SK-N-SH treated with all-trans-retinoic acid at 6 μM for 48 hours (cell line): ENCODE measurements around the gene YIPF2.

Source experiments
- ATAC-seq: fragments of 200-7000 bp; cut with Tn5 transposase; 3 replicates; pipeline ENCODE4 v1.9.1; 2020; ENCODE audit warnings: mild to moderate bottlenecking, moderate library complexity
- ARNTL ChIP-seq: fragments of 450-650 bp; formaldehyde crosslinking; IDR thresholded peaks from 2 replicates; pipeline ENCODE4 v1.5.0; 2020; ENCODE audit warnings: low read depth, mild to moderate bottlenecking, moderate library complexity, borderline replicate concordance
- BACH2 ChIP-seq: fragments of 250-450 bp; sonication (Bioruptor Pico); IDR thresholded peaks from 2 replicates; pipeline ENCODE4 v1.9.0; 2021; ENCODE audit warnings: mild to moderate bottlenecking, borderline replicate concordance
- CREB5 ChIP-seq: fragments of 250-450 bp; sonication (Bioruptor Pico); IDR thresholded peaks from 2 replicates; pipeline ENCODE4 v1.5.1; 2020; ENCODE audit warnings: low read depth, mild to moderate bottlenecking, moderate library complexity
- CSDC2 ChIP-seq: fragments of 250-450 bp; sonication (Bioruptor Pico); IDR thresholded peaks from 2 replicates; pipeline ENCODE4 v1.5.0; 2020; ENCODE audit warnings: mild to moderate bottlenecking, moderate library complexity
- ESRRG ChIP-seq: fragments of 250-450 bp; sonication (Bioruptor Pico); IDR thresholded peaks from 2 replicates; pipeline ENCODE4 v1.6.1; 2021; ENCODE audit warnings: mild to moderate bottlenecking
- OSR1 ChIP-seq: fragments of 250-450 bp; sonication (Bioruptor Pico); IDR thresholded peaks from 2 replicates; pipeline ENCODE4 v1.8.0; 2022; ENCODE audit warnings: moderate library complexity, mild to moderate bottlenecking, inconsistent platforms
- PATZ1 ChIP-seq: fragments of 250-450 bp; sonication (Bioruptor Pico); IDR thresholded peaks from 2 replicates; pipeline ENCODE4 v1.8.0; 2020; ENCODE audit warnings: mild to moderate bottlenecking, moderate library complexity, borderline replicate concordance
- RARB ChIP-seq: fragments of 250-450 bp; sonication (Bioruptor Pico); IDR thresholded peaks from 2 replicates; pipeline ENCODE4 v1.8.0; 2021; ENCODE audit warnings: mild to moderate bottlenecking, moderate library complexity
- TCF4 ChIP-seq: fragments of 250-450 bp; sonication (Bioruptor Pico); IDR thresholded peaks from 2 replicates; pipeline ENCODE4 v1.8.0; 2021; ENCODE audit warnings: mild to moderate bottlenecking, moderate library complexity, borderline replicate concordance
- TOX ChIP-seq: fragments of 250-450 bp; sonication (Bioruptor Pico); IDR thresholded peaks from 2 replicates; pipeline ENCODE4 v1.8.0; 2021; ENCODE audit warnings: mild to moderate bottlenecking, moderate library complexity, borderline replicate concordance
- TSHZ2 ChIP-seq: fragments of 250-450 bp; sonication (Bioruptor Pico); IDR thresholded peaks from 2 replicates; pipeline ENCODE4 v1.5.0; 2020; ENCODE audit warnings: mild to moderate bottlenecking, moderate library complexity
- ZFP30 ChIP-seq: fragments of 450-650 bp; formaldehyde crosslinking; IDR thresholded peaks from 2 replicates; pipeline ENCODE4 v1.5.0; 2022; ENCODE audit warnings: mild to moderate bottlenecking, moderate library complexity
- ZNF565 ChIP-seq: fragments of 450-650 bp; formaldehyde crosslinking; conservative IDR thresholded peaks from 2 replicates; pipeline ENCODE4 v1.5.0; 2020; ENCODE audit warnings: low read depth, mild to moderate bottlenecking, moderate library complexity

Gene YIPF2

GRCh38 chr19:10921910-10922637 lies 6.4 kb downstream of the YIPF2 start:
- TF ChIP-seq ARNTL (CRISPR knock-in tag), result no peak
- TF ChIP-seq TSHZ2 (CRISPR knock-in tag), result no peak
- TF ChIP-seq BACH2 (CRISPR knock-in tag), result no peak
- no peak for TF ChIP-seq CSDC2 (CRISPR knock-in tag)
- TF ChIP-seq PATZ1 (CRISPR knock-in tag), result no peak
- TF ChIP-seq RARB (CRISPR knock-in tag), result no peak
- no peak for TF ChIP-seq ESRRG (CRISPR knock-in tag)
- TF ChIP-seq ZFP30 (CRISPR knock-in tag), result no peak
- no peak for TF ChIP-seq CREB5 (CRISPR knock-in tag)
- no peak for TF ChIP-seq ZNF565 (CRISPR knock-in tag)
- ATAC-seq, result no peak; the same call in 2 of the 3 replicates

- no peak for TF ChIP-seq TSHZ2 (CRISPR knock-in tag)
- peak; percentile 9; the same call in 1 of the 3 replicates for ATAC-seq
Observed at GRCh38 chr19:10921199-10921909, 7.1 kb downstream of the YIPF2 start.

- no peak for ATAC-seq
- TF ChIP-seq ZNF565 (CRISPR knock-in tag), result no peak
- no peak for TF ChIP-seq TCF4 (CRISPR knock-in tag)
- no peak for TF ChIP-seq TOX (CRISPR knock-in tag)
- no peak for TF ChIP-seq ESRRG (CRISPR knock-in tag)
- no peak for TF ChIP-seq OSR1 (CRISPR knock-in tag)
- no peak for TF ChIP-seq TSHZ2 (CRISPR knock-in tag)
Observed at GRCh38 chr19:10920781-10921180, 7.7 kb downstream of the YIPF2 start.
